K562 (cell line): ENCODE measurements around the gene ASIC3. TPM values are rescaled to one million over a fixed set of nuclear protein-coding genes. Genes with fewer than 3 reads are reported as not detected.

Experiments used
- ATF1 ChIP-seq, 2 experiments: fragments of 450-650 bp in 1 of 2; IDR thresholded peaks; 2 replicates each; pipeline ENCODE4 v1.6.1; 2016; ENCODE audit warnings: missing compliant biosample characterization in 1 of 2, missing genetic modification characterization in 1 of 2
- BRD4 ChIP-seq: fragments of 200-600 bp; sonication (generic); IDR thresholded peaks from 2 replicates; pipeline ENCODE4 v1.6.1; 2017; ENCODE audit warnings: inconsistent platforms
- CTBP1 ChIP-seq: fragments of 450-650 bp; IDR thresholded peaks from 2 replicates; pipeline ENCODE4 v1.6.1; 2016; ENCODE audit warnings: borderline replicate concordance
- E2F1 ChIP-seq: sonication (generic); formaldehyde crosslinking; IDR thresholded peaks from 2 replicates; pipeline ENCODE4 v1.8.1; 2023; ENCODE audit warnings: mild to moderate bottlenecking, missing genetic modification reagents, moderate library complexity
- ETV6 ChIP-seq, 3 experiments: fragments of 150-350 bp in 1 of 3; sonication (generic) in 1 of 3; formaldehyde crosslinking in 1 of 3; IDR thresholded peaks; 2 replicates each; pipeline versions ENCODE4 v1.6.1 to v1.8.0; 2014 to 2022; ENCODE audit warnings: borderline replicate concordance in 2 of 3, low read depth in 2 of 3, antibody characterized with exemption in 1 of 3, low read length in 1 of 3, mild to moderate bottlenecking in 1 of 3, missing genetic modification reagents in 1 of 3
- MAZ ChIP-seq, 2 experiments: fragments of 450-650 bp in 1 of 2; sonication (generic) in 1 of 2; formaldehyde crosslinking; IDR thresholded peaks in 1 of 2; conservative IDR thresholded peaks in 1 of 2; 2 replicates each; pipeline versions ENCODE4 v1.4.0 to v1.5.0; 2020; ENCODE audit warnings: mild to moderate bottlenecking in 1 of 2, missing genetic modification reagents in 1 of 2
- MITF ChIP-seq: IDR thresholded peaks from 2 replicates; pipeline ENCODE4 v1.6.1; 2014; ENCODE audit warnings: antibody characterized with exemption
- MYBL2 ChIP-seq, 2 experiments: fragments of 450-650 bp in 1 of 2; sonication (generic) in 1 of 2; formaldehyde crosslinking in 1 of 2; IDR thresholded peaks; 2 replicates each; pipeline versions ENCODE4 v1.6.1 to v1.8.1; 2017 to 2022; ENCODE audit warnings: borderline replicate concordance in 1 of 2, inconsistent platforms in 1 of 2, low read depth in 1 of 2, mild to moderate bottlenecking in 1 of 2, missing genetic modification reagents in 1 of 2, moderate library complexity in 1 of 2
- NR3C1 ChIP-seq: sonication (generic); formaldehyde crosslinking; IDR thresholded peaks from 2 replicates; pipeline ENCODE4 v1.8.1; 2022; ENCODE audit warnings: missing genetic modification reagents
- OTX1 ChIP-seq: fragments of 450-650 bp; formaldehyde crosslinking; IDR thresholded peaks from 2 replicates; pipeline ENCODE4 v1.4.0; 2022; ENCODE audit warnings: mild to moderate bottlenecking
- RCOR1 ChIP-seq, 2 experiments: IDR thresholded peaks; 2 replicates each; pipeline ENCODE4 v1.6.1; 2012; ENCODE audit warnings: low read depth in 2 of 2, low read length in 2 of 2, borderline replicate concordance in 1 of 2, improper control_type of control experiment in 1 of 2
- REST ChIP-seq, 2 experiments: fragments of 450-650 bp; formaldehyde crosslinking in 1 of 2; IDR thresholded peaks; 2 replicates each; pipeline versions ENCODE4 v1.4.0 to v1.6.1; 2014 to 2020; ENCODE audit warnings: mild to moderate bottlenecking in 2 of 2, borderline replicate concordance in 1 of 2, low read depth in 1 of 2
- polyA plus RNA-seq, 8 experiments: library from polyadenylated mRNA; depleted of rRNA in 4 of 8; stranded (reverse) in 5 of 8; unstranded in 3 of 8; fragments of >200 nt; fragmentation: Nextera tagmentation in 2 of 8; fragmentation: Illumina TruSeq in 1 of 8; extraction: Ambion mirVana in 2 of 8; extraction: Trizol in 1 of 8; gene quantifications; 2 replicates each; pipeline versions ENCODE4 v1.2.1 to v1.2.3, GENCODE V29; 2011 to 2014; ENCODE audit warnings: inconsistent platforms in 1 of 8, missing spikeins in 1 of 8
- total RNA-seq, 7 experiments: library from RNA; depleted of rRNA in 6 of 7; stranded (reverse); fragments of >200 nt in 6 of 7; fragmentation: Illumina TruSeq in 2 of 7; extraction: Trizol in 2 of 7; gene quantifications; 2 replicates each; pipeline versions ENCODE4 v1.2.1 to v1.2.3, GENCODE V29; 2011 to 2021; ENCODE audit warnings: low replicate concordance in 1 of 7

Gene ASIC3
- total and polyA plus RNA-seq, 9 of the 15 experiments (the other 6 are each of a cell fraction or from before 2014, with no cell fraction given), result 0.11 to 5.0 (median 0.87) TPM

- TF ChIP-seq REST (IDR thresholded peaks at IDR 0.05; ENCODE audit: borderline replicate concordance) (peak; percentile 49; the same call in 1 of the 2 replicates), REST (CRISPR knock-in tag; IDR thresholded peaks at IDR 0.05; ENCODE audit: low read depth) (0 out of 2 replicates have a peak, but pooled peaks have one; percentile 12), OTX1 (CRISPR knock-in tag) (0 out of 2 replicates have a peak, but pooled peaks have one; percentile 40), CTBP1 (peak; percentile 95), MYBL2 (IDR thresholded peaks at IDR 0.05; ENCODE audit: low read depth) (no peak), MYBL2 (CRISPR knock-in tag; IDR thresholded peaks at IDR 0.05; ENCODE audit: borderline replicate concordance) (no peak), RCOR1 (IDR thresholded peaks at IDR 0.05; ENCODE audit: borderline replicate concordance in 1 of 2, low read depth in 2 of 2, low read length in 2 of 2) (peak in 1 of 2 experiments; percentile 44; a peak in 2 of 4 replicates), MITF (no peak), ETV6 (IDR thresholded peaks at IDR 0.05; ENCODE audit: borderline replicate concordance in 1 of 2, low read depth in 2 of 2, low read length in 1 of 2) (peak in 1 of 2 experiments; percentile 43; a peak in 1 of 4 replicates), ETV6 (CRISPR knock-in tag; IDR thresholded peaks at IDR 0.05; ENCODE audit: borderline replicate concordance) (no peak), ATF1 (CRISPR knock-in tag; IDR thresholded peaks at IDR 0.05) (no peak), ATF1 (tag; IDR thresholded peaks at IDR 0.05) (peak; percentile 75), NR3C1 (CRISPR knock-in tag) (0 out of 2 replicates have a peak, but pooled peaks have one; percentile 23), BRD4 (peak; percentile 76; the same call in 1 of the 2 replicates), E2F1 (CRISPR knock-in tag) (peak; percentile 68), MAZ (CRISPR knock-in tag; conservative IDR thresholded peaks at IDR 0.05 in 1 of 2, IDR thresholded peaks at IDR 0.05 in 1 of 2) (peak; percentile 81 to 95)
Observed at GRCh38 chr7:151087245-151088018, 39.1 kb downstream of the ASIC3 start (continued).
